Measurements from ENCODE around the gene RPP40. TPM values are rescaled to one million over a fixed set of nuclear protein-coding genes. Genes with fewer than 3 reads are reported as not detected.

RPP40 gene, protein sequence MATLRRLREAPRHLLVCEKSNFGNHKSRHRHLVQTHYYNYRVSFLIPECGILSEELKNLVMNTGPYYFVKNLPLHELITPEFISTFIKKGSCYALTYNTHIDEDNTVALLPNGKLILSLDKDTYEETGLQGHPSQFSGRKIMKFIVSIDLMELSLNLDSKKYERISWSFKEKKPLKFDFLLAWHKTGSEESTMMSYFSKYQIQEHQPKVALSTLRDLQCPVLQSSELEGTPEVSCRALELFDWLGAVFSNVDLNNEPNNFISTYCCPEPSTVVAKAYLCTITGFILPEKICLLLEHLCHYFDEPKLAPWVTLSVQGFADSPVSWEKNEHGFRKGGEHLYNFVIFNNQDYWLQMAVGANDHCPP
- total RNA-seq = 12.3 and 16.3 TPM in 2 replicates

DNA sequence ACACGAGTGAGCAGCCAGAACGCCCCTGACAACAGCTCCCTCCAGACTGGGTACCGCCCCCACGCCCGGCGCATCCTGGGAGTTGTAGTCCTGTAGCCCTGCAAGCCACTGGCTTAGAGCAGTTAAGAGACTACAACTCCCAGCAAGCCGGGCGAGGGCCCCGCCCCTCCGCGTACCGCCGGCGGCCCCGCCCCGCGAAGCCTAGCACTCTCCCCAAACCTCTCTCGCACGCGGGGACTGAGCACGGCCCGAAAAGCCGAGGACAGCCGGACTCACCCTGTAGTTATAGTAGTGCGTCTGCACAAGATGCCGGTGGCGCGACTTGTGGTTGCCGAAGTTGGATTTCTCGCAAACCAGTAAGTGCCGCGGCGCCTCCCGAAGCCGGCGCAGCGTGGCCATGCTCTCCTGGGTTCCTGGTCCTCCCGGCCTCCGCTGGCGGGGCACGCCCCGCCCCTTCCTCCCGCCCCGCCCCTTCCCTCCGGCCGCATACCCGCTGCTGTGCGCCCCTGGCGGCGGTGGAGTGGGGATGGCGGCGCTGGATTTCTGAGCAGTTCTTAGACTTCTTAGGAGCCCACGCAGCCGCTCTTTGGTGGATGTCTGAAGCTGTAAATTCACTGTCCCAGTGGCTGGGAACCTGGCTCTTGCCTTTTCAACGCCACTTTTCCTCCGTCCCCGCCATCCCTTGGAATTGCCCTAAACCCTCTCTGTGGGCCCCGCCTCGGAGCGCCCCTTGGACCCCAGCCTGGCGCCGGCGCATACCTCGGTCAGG, at the start of gene RPP40:
TSS of gene RPP40 (minus strand) at position 434 of the 769 bp plus-strand sequence. CDS start at position 399, 35 bp downstream.

Other genes with a start within 250 kb of the RPP40 start
- gene CDYL, start 227.6 kb downstream of the RPP40 start, total RNA-seq = 26.9 and 30.4 TPM in 2 replicates
- gene PPP1R3G, start 81.3 kb upstream of the RPP40 start, total RNA-seq = 0.27 and 1.2 TPM in 2 replicates